Cardiac fibroblast (primary cell): ENCODE measurements around the gene PCDHGC5.

ENCODE experiments used
- DNase-seq, 2 donors: peaks; one replicate each; pipeline versions ENCODE4 v3.0.0 to v3.0.0-alpha.2; 2010; ENCODE audit warnings: low read depth in 2 of 2
- H3K4me3 ChIP-seq, 2 donors: replicated peaks in 1 of 2; 1 replicate in 1 of 2; 2 replicates in 1 of 2; pipeline ENCODE4 v1.5.1; 2011; ENCODE audit warnings: low read depth in 2 of 2, low read length in 2 of 2, mild to moderate bottlenecking in 2 of 2, moderate library complexity in 1 of 2
- CTCF ChIP-seq: IDR thresholded peaks from one replicate; pipeline ENCODE4 v1.5.1; 2011; ENCODE audit warnings: low read depth, mild to moderate bottlenecking, low read length, inconsistent platforms

PCDHGC5 gene

GRCh38 chr5:141529873-141530272 lies 41.0 kb downstream of the PCDHGC5 start:
- no peak overlapping the region for H3K4me3 ChIP-seq
- TF ChIP-seq CTCF: no peak
- no peak for DNase-seq

- TF ChIP-seq CTCF: no peak
- DNase-seq: peak in 1 of 2 donors; percentile 43
- no peak overlapping the region for H3K4me3 ChIP-seq
These were observed 43.8 kb downstream of the PCDHGC5 start for GRCh38 chr5:141532726-141533125.

GRCh38 chr5:141533897-141534296 lies 45.0 kb downstream of the PCDHGC5 start:
- H3K4me3 ChIP-seq: no peak overlapping the region
- DNase-seq: no peak
- TF ChIP-seq CTCF: no peak

GRCh38 chr5:141534492-141535213 lies 45.8 kb downstream of the PCDHGC5 start:
- TF ChIP-seq CTCF: no peak
- H3K4me3 ChIP-seq: no peak overlapping the region
- no peak for DNase-seq
